Body of pancreas (tissue), 4 donors: Measurements from ENCODE around the gene TRPM2.

Source experiments
- POLR2A ChIP-seq, 3 donors: fragments of 450-650 bp; IDR thresholded peaks; one replicate each; pipeline ENCODE4 v1.6.1; 2016; ENCODE audit warnings: antibody characterized with exemption in 3 of 3, mild to moderate bottlenecking in 2 of 3
- TF ChIP-seq, protein P1 (sequence below), 7 experiments: fragments of 450-650 bp in 4 of 7; fragments of 200-600 bp in 3 of 7; sonication (generic) in 3 of 7; IDR thresholded peaks; one replicate each; pipeline ENCODE4 v1.5.1; 2016 to 2019; ENCODE audit warnings: antibody characterized with exemption in 7 of 7

GRCh38 chr21:44381874-44382273 lies 28.5 kb downstream of the TRPM2 start:
- TF ChIP-seq, protein P1, sequence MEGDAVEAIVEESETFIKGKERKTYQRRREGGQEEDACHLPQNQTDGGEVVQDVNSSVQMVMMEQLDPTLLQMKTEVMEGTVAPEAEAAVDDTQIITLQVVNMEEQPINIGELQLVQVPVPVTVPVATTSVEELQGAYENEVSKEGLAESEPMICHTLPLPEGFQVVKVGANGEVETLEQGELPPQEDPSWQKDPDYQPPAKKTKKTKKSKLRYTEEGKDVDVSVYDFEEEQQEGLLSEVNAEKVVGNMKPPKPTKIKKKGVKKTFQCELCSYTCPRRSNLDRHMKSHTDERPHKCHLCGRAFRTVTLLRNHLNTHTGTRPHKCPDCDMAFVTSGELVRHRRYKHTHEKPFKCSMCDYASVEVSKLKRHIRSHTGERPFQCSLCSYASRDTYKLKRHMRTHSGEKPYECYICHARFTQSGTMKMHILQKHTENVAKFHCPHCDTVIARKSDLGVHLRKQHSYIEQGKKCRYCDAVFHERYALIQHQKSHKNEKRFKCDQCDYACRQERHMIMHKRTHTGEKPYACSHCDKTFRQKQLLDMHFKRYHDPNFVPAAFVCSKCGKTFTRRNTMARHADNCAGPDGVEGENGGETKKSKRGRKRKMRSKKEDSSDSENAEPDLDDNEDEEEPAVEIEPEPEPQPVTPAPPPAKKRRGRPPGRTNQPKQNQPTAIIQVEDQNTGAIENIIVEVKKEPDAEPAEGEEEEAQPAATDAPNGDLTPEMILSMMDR (IDR thresholded peaks at IDR 0.05): no peak
- TF ChIP-seq POLR2A (IDR thresholded peaks at IDR 0.05): no peak
